ENCODE measurements around the gene MRPS35. TPM values are rescaled to one million over a fixed set of nuclear protein-coding genes. Genes with fewer than 3 reads are reported as not detected.

The MRPS35 gene
- total RNA-seq, 3 donors from 2014 or later: 37.7 to 64.1 (median 43.5) TPM

DNA sequence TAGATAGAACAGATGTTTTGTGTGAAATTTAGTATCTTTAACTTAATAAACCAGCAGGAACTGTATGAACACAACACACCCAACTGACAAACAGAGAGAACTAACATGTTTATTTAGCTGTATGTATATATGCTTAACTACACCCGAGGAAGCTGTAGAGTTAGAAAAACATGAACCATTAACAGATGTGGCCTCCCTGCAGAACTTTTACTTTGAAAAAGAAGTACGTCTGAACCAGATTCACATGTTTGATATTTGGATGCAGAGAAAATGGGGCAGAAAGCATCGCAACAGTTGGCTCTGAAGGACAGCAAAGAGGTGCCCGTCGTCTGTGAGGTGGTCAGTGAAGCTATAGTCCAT is 14.4 kb upstream of the MRPS35 start, which contains the start of gene REP15:
Gene REP15, plus strand, starts transcription at position 155 of the 360 bp plus-strand sequence. Its CDS starts 116 bp downstream, at position 271.
- TF ChIP-seq, protein P1, sequence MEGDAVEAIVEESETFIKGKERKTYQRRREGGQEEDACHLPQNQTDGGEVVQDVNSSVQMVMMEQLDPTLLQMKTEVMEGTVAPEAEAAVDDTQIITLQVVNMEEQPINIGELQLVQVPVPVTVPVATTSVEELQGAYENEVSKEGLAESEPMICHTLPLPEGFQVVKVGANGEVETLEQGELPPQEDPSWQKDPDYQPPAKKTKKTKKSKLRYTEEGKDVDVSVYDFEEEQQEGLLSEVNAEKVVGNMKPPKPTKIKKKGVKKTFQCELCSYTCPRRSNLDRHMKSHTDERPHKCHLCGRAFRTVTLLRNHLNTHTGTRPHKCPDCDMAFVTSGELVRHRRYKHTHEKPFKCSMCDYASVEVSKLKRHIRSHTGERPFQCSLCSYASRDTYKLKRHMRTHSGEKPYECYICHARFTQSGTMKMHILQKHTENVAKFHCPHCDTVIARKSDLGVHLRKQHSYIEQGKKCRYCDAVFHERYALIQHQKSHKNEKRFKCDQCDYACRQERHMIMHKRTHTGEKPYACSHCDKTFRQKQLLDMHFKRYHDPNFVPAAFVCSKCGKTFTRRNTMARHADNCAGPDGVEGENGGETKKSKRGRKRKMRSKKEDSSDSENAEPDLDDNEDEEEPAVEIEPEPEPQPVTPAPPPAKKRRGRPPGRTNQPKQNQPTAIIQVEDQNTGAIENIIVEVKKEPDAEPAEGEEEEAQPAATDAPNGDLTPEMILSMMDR (IDR thresholded peaks at IDR 0.05): no peak
- no peak for TF ChIP-seq POLR2A (IDR thresholded peaks at IDR 0.05)
- no peak for TF ChIP-seq POLR2AphosphoS5 (IDR thresholded peaks at IDR 0.05)
- Histone ChIP-seq H3K4me1 (no peaks in the 10 kb centered on the region), H3K27ac (no peak within 1 kb of the TSS), H3K9me3 (no peaks in the 10 kb centered on the region), H3K27me3 (no peaks in the 10 kb centered on the region), H3K36me3 (peaks cover 3% of the 10 kb centered on the region), H3K4me3 (no peak within 1 kb of the TSS)
- no peak for DNase-seq (ENCODE audit: low spot score in 2 of 2)
- intact Hi-C loops (cut with DNase I; ENCODE audit: low total_unique reads): no loop called here

DNA sequence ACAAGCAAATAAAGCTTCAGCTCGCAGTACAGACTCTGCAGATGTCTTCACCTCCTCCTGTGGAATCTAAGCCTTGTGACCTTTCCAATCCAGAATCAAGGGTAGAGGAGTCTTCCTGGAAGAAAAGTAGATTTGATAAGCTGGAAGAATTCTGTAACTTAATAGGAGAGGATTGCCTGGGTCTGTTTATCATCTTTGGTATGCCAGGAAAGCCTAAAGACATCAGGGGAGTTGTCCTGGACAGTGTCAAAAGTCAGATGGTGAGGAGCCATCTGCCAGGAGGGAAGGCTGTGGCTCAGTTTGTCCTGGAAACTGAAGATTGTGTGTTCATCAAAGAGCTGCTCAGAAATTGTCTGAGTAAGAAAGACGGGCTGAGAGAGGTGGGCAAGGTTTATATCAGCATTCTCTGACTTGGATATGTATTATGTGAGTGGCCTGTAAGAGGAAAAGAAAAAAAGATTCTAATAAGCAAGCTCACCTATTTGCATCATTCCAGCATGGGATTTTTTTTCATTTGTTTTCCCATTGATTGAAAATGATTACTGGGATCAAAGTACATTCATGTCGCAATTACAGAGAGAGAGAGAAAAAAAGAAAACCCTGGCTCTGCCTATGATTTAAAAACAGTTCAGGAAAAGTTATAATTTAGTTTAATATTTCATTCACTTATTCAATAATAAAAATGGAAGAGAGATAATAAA is 13.6 kb upstream of the MRPS35 start:
- intact Hi-C loops (cut with DNase I; ENCODE audit: low total_unique reads): no loop called here

GRCh38 chr12:27703720-27704452 is 6.7 kb upstream of the MRPS35 start:
- peak in 1 of 2 donors; percentile 30 for DNase-seq (ENCODE audit: low spot score in 2 of 2)
- no peak overlapping the region for H3K27ac ChIP-seq
- H3K9me3 ChIP-seq: no peaks in the 10 kb centered on the region
- intact Hi-C loops (cut with DNase I; ENCODE audit: low total_unique reads): no loop called here
- H3K4me1 ChIP-seq: no peaks in the 10 kb centered on the region
- H3K4me3 ChIP-seq: no peak overlapping the region
- H3K27me3 ChIP-seq: no peaks in the 10 kb centered on the region
- TF ChIP-seq, protein P1 (IDR thresholded peaks at IDR 0.05): peak; percentile 26 to 77 (median 57)
- TF ChIP-seq POLR2AphosphoS5 (IDR thresholded peaks at IDR 0.05): no peak
- no peak for TF ChIP-seq POLR2A (IDR thresholded peaks at IDR 0.05)
- H3K36me3 ChIP-seq: no peaks in the 10 kb centered on the region

More for the DNA sequence above, 13.6 kb upstream of the MRPS35 start:
- Histone ChIP-seq H3K4me3 (no peak overlapping the region), H3K9me3 (no peaks in the 10 kb centered on the region), H3K27ac (no peak overlapping the region), H3K27me3 (no peaks in the 10 kb centered on the region), H3K36me3 (no peaks in the 10 kb centered on the region), H3K4me1 (no peaks in the 10 kb centered on the region)
- no peak for DNase-seq (ENCODE audit: low spot score in 2 of 2)
- no peak for TF ChIP-seq POLR2A (IDR thresholded peaks at IDR 0.05)
- TF ChIP-seq POLR2AphosphoS5 (IDR thresholded peaks at IDR 0.05): no peak
- TF ChIP-seq, protein P1 (IDR thresholded peaks at IDR 0.05): no peak

DNA sequence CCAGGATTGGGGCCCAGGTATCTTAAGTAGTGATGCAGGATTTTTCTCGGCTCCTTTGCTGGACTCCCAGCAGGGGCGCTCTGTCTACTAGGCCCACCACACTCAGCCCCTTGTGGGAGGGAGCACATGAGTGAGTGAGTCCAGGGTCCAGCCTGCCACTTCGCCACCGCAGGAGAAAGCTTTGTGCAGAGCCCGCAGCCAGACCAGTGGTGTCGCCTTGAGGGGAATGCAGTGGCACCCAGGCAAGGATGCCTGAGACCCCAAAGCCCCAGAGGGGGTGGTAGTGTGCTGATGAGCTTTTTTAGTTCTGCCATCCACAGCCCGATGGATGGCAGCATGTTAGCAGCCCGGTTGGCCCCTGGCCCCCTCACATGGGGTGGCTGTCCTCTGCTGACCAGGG is 5.4 kb upstream of the MRPS35 start:
- intact Hi-C loops (cut with DNase I; ENCODE audit: low total_unique reads): no loop called here
- Histone ChIP-seq H3K27me3 (no peaks in the 10 kb centered on the region), H3K36me3 (no peaks in the 10 kb centered on the region), H3K27ac (no peak overlapping the region), H3K9me3 (no peaks in the 10 kb centered on the region), H3K4me1 (no peaks in the 10 kb centered on the region), H3K4me3 (no peak overlapping the region)
- no peak for DNase-seq (ENCODE audit: low spot score in 2 of 2)
- TF ChIP-seq, protein P1 (IDR thresholded peaks at IDR 0.05): no peak
- TF ChIP-seq POLR2A (IDR thresholded peaks at IDR 0.05) (no peak), POLR2AphosphoS5 (IDR thresholded peaks at IDR 0.05) (no peak)

DNA sequence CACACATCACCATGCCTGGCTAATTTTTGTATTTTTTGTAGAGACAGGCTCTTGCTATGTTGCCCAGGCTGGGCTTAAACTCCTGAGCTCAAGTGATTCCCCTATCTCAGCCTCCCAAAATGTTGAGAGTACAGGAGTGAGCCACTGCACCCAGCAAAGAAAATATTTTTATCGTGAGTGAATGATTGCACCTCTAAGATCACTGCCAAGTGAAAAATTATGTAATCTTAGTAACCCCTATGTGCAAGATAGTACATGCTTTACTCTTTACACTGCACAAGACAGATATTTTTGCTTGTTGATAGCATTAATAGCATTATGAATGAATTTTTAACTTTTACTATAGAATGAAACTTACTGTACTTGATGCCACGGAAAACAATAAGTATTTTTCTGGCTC is 3.4 kb upstream of the MRPS35 start:
- H3K36me3 ChIP-seq: no peaks in the 10 kb centered on the region
- no peak overlapping the region for H3K27ac ChIP-seq
- H3K27me3 ChIP-seq: no peaks in the 10 kb centered on the region
- H3K9me3 ChIP-seq: no peaks in the 10 kb centered on the region
- DNase-seq (ENCODE audit: low spot score in 2 of 2): no peak
- TF ChIP-seq POLR2AphosphoS5 (IDR thresholded peaks at IDR 0.05) (no peak), POLR2A (IDR thresholded peaks at IDR 0.05) (no peak)
- TF ChIP-seq, protein P1 (IDR thresholded peaks at IDR 0.05): no peak
- intact Hi-C loops (cut with DNase I; ENCODE audit: low total_unique reads): no loop called here
- H3K4me3 ChIP-seq: no peak overlapping the region
- peaks cover 0 to 9% of the 10 kb centered on the region in 2 donors for H3K4me1 ChIP-seq
